ENCODE measurements around the gene KIF25.

KIF25 gene

DNA sequence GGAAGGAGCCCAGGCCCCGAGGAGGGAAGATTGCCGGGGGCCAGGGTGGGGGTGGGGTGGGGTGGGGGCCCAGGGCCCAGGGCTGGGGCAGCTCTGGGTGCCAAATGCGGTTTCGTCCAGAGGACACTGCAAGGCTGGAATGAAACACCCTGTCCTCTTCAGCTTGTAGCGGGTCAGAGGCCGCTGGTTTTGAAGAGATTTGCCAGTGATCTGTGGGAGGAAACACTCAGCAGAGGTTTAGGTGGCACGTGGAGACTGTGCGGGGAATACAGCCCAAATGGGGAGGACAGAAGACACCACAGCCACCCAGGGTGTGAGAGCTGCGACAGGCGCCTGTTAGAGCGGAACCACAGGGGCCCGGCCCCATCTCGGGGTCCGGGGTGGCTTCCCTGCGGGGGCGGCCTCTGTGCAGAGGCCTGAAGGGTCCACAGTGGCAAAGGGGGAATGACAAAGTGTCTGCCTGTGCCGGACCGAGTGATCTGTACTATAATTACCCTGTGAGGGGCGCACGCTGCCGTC is 52.3 kb downstream of the KIF25 start:
- no peak for DNase-seq (ENCODE audit: low read depth in 2 of 2)

DNA sequence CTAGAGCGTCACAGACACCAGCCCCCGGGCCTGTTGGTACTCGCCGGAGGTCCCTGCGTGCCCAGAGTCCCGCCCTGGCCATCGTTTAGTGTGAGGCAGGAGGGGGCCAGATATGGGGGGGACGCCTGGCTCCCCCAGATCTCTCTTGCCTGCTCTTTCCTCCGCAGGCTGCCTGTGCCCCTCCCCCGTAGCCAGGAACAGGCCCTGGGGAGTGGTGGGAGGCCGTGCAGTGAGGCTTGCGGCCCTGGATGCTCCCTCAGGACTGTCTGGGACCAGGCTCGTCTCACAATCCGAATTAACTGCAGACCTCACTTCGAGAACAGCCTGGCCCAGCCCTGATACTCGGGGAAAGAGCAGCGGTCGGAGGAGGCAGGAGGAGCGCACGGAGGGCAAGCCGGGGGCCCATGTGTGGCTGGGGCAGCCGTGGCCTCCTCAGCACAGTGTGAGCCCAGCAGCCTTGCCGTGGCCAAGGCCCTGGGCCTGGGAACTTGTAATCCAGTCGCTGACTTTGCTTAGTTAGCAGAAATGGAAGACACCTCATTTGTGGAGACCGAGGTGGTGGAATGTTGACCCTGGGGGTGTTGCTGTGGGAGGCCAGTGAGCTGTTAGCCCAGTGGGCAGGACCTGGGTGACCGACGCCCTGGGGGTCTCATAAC is 52.9 kb downstream of the KIF25 start:
- DNase-seq (ENCODE audit: low read depth in 2 of 2): no peak

DNA sequence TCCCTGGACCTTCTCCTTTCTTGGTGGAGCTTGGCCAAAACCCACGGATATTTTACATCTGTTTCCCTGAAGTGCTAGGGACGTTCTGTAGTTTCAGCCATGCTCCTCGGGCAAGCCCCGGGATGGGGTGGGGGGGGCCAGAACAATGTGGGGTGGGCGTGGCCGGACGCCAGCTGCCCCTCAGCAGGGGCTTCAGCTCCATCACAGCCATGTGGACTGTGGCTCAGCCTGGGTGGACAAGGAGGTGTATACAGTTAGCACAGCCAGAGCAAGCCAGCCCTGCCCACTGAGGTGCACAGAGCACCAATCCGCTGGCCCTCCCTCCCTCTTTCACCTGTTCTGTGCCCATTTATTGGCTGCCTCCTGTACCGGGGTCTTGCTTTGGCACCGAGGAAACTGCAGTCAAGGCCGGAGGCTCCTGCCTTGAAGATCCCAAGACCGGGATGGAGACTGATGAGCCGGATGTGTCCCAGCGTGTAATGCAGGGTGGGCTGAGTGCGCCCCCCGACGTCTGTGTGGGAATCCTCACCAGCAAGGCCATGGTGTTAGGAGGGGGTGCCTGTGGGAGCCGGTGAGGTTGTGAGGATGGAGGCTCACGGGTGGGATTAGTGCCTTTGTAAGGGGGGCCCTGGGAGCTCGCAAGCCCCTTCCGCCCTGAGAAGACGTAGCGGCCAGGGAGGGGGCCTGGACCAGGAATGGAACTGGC is 53.6 kb downstream of the KIF25 start:
- no peak for DNase-seq (ENCODE audit: low read depth in 2 of 2)

DNA sequence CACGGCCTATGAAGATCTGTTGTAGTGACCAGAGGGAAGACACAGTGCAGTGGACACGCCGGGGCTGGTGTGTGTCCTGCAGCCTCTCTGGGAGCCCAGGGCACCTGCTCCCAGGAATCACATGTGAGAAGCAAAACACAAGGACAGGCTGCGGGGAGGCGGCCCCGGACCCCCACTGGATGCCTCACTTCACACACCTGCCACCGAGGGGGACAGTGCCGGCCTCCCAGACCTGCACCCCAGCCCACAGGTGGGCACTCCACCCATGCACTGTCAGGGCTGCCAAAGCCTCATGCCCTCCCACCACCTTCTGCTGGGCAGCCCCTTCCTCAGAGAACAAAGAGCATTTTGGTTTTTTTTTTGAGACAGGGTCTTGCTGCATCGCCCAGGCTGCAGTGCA is 54.2 kb downstream of the KIF25 start:
- DNase-seq (ENCODE audit: low read depth in 2 of 2): no peak

DNA sequence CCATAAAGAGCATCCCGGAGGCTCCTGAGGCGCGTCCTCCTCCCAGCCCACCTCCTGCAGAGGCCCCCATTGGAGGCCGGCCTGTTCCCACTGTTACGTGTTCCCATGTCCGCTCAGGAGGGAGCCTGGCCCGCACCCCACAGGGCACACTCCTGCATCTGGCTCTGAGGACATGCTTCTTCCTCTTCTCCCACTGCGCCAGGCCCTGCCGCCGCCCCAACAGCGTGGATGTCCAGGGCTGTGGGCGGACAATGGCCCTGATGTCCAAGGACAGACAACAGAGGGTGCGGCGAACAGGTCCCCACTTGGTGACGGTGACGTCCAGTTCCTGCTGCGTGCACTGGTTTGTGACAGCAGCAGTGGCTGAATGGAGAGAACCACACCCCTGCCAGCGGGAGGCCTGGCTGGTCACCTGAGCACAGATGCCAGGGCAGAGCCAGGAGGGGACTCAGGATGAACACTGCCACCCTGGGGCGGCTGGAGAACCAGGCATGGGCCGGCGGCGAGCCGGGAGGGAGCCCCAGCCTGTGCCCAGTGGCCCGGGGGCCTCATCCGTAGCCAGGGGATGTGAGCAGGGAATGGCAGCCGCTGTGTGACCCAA is 54.9 kb downstream of the KIF25 start:
- no peak for DNase-seq (ENCODE audit: low read depth in 2 of 2)

DNA sequence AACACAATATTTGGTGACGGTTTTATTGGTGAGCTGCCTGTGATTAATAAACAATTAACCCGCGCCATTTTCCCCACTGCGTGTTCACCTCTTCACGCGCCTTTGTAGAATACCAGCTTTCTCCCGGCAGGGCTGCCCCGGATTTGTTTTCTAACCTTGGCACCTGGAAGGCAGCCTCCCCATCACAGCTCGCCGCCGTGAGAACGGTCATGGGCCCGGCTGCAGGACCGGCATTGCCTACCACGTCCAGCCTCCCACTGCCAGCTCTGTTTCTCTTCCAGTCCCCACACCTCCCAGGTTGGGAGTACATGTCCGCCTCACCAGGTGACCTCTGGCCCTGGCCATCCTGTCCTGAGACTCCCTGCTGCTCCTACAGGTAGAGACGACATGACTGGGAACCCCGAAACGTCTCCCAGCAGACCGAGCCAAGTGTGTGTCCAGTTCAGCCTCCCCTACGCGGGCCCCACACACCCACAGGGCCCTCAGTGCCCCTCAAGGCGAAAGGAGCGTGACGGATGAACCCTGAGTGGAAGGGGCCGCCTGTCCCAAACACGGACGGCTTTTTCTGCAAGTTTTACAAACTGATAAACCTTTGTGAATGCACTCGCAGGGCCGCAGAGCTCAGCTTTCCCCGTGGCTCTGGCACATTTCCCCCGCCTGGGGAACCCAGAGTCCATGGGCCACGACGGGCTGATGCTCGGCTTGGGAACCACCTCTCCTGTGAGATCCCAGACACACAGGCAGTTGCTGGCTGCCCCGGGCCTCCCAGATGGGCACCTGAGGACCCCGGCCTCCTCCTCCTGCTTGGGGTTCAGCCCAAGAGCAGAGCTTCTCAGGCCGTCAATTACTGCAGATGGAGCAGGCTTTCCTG is 55.9 kb downstream of the KIF25 start:
- no peak for DNase-seq (ENCODE audit: low read depth in 2 of 2)

DNA sequence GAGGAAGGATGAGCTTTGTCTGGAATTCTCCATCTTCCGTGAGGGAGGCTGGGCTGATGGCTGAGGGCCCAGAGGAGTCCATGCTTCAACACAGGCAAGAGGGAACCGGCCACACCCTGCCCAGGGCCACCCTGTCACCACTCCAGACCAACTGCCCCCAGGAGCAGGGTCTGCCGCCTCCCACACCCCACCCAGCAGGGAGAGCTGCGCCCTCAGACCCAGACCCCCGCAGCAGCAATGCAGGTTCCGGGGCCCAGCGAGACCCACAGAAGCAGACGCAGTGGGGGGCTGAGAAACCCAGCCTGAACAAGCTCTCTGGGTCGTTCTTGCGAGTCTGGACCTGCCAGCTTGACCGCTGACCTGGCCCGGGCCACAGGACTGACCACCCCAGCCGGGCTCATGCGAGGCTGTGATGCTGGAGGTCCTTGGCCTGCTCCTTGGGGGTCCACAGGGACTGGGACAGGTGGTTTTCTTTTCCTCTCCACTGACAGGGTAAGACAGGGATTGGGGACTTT is 56.5 kb downstream of the KIF25 start:
- DNase-seq (ENCODE audit: low read depth in 2 of 2): no peak

DNA sequence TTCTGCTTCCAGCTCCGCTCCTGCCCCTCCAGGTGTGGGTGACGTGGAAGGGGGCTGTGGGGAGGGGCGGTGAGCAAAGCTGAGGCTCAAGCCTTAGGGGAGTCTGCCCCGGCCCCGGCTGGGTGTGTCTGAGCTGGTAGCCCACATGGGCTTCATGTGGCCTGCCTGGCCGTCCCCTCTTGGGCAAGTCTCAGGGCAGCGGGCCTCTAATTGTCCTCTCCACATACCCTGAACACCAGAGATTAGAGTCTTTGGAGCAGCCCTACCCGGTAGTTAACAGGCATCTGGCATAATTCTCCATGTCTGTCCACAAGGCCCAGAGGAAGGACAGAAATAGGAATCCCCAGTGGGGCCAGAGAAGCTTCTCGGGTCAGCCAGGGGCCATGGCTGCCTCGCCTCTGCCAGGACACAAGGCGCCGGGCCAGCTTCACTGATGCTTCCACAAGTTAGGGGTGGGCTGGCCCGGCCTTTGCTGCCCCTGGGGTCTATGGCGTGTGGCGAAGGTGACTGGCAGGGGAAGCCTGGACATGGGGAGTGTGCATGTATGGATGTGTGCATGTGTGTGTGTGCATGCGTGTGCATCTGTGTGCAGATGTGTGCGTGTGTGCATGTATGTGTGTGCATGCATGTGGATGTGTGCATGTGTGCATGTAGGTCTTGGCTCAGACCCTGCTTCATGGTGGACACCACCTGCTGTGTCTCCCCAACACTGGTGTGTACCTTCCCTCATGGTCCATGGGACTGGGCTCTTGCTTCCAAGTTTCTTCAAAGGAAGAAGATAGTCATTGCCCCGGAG is 57.5 kb downstream of the KIF25 start:
- DNase-seq (ENCODE audit: low read depth in 2 of 2): no peak

DNA sequence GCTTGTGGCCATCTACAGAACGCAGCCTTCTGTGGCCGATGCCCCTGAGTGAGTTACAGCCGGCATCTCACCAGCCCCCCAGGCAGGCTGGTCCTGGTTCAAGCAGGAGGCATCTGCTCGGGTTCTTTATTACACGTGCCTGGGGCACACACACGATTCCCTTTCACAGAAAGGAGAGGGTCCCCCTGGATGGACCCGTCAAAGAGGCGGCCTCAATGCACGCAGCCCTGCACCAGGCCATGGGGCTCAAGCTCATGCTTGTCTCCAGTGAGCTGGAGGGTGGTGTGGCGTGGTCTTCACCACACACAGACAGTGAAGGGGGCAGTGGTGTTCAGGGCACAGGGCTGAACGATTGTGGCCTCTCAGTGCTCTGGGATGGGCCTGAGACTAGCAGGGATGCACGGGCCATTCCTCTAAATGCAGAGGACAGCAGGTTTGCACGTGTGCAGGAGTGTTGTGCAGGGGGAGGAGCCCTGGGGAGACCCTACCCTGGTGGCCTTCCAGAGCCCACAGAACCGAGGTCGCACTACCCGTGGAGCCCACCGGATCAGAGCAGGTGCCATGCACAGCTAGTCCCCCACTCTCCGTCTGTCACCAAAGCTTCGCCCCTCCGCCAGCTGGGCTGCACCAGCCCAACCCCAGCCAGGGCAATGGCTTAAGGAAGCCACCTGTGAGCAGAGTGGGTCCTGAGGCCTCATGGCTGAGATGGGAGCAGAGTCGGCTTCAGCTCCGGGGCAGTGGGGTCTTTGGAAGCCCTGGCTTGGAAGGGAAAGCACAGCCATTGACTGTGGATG is 58.4 kb downstream of the KIF25 start:
- no peak for DNase-seq (ENCODE audit: low read depth in 2 of 2)

DNA sequence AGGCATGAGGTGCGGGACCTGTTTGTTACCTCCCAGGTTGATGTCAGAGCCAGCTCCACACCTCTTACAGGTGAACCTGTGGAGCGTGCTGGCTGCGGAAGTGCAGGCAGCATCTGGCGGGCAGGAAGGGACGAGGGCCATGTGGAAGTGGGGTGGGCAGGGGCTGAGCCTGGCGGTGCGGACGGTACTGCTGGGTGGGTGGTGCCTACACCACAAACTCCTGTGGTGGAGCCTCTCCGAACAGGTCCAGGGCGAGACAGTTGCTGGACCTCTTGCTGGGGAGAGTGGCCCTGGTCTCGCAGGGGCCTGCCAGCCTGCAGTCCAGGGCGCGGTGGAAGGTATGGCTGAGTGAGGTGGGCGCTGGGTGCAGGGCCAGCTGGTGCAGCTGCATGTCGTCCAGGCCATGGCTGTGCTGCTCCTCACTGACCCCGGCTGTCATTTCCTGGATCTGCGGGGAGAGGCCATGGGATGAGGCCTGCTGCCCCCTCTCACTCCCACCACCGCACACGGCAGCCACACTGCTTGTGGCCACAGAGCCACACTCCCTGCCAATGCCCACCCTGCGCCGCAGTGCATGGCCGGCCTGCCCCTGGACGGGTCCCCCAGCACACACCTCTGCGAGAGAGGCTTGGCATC is 59.5 kb downstream of the KIF25 start:
- DNase-seq (ENCODE audit: low read depth in 2 of 2): no peak

DNA sequence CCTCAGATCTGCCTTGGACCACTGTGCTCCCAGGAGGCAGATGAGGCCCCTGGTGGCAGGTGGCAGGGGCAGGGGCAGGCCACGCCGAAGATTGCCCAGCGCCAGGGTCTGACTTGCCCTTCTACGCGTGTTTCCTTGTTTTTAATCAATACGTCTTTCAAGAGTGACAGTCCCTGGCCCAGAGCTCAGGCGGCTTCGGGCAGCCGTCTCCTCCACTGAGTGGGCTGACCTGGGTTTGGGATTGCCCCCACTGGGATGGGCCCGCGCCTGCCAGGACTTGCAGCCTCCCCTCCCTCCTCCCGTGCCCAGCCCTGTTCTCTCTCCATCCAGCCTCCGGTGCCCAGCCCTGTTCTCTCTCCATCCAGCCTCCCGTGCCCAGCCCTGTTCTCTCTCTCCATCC is 60.4 kb downstream of the KIF25 start:
- no peak for DNase-seq (ENCODE audit: low read depth in 2 of 2)

DNA sequence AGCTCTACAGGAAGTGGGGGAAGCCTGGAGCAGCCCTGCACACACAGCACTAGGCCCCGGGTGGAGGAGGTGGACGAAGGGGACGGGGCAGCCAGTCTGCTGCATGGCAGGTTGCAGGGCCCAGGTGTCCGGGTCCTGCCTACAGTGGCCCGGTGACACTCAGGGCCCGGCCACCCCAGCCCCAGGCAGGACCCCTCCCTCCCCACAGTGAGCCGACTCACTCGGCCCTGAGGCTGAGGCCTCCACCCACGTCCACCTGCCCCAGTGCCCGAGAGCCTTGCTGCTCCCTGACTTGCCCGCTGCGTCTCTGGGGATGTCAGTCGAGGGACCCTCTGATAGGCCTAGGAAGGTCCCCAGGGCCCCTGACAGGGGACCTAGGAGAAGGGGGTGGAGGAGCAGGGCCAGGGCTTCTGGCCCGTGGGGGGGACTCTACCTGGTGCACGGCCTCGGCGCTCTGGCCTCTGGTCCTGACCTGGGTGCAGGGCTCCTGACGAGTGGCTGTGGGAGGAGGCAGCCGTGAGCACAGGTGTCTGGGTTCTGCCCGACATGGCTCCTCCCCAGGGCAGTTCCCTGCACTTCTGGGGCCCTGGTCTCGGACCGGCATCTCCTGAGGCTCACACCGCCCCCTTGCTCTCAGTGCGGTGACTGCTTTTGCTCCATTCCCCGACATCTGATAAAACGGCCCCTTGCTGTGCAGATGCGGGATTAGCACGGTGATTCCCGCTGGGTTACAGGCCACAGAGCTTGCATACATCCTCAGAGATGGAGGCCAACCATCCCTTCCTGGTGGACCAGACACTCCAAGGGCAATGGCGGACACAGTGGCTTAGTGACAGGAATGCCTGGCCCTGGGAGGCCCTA is 61.5 kb downstream of the KIF25 start:
- no peak for DNase-seq (ENCODE audit: low read depth in 2 of 2)

DNA sequence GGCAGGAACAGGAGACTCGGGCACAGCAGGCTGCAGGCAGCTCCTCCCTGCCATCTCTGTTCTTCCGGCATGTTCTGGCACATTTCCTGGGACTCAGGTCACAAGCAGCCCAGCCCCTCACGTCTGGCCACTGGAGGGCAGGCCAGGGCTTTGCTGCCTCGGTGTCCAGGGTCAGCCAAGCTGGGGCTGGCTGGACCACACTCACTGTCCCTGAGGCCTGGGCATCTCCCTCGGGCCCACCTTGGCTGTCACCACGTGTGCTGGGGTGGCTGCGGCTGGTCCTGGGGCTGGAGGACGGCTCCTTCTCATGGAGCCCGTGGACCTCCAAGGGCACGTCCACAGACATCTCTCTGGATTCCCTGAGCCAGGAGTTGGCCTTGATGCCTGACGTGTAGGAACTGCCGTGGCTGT is 63.1 kb downstream of the KIF25 start:
- DNase-seq (ENCODE audit: low read depth in 2 of 2): no peak

DNA sequence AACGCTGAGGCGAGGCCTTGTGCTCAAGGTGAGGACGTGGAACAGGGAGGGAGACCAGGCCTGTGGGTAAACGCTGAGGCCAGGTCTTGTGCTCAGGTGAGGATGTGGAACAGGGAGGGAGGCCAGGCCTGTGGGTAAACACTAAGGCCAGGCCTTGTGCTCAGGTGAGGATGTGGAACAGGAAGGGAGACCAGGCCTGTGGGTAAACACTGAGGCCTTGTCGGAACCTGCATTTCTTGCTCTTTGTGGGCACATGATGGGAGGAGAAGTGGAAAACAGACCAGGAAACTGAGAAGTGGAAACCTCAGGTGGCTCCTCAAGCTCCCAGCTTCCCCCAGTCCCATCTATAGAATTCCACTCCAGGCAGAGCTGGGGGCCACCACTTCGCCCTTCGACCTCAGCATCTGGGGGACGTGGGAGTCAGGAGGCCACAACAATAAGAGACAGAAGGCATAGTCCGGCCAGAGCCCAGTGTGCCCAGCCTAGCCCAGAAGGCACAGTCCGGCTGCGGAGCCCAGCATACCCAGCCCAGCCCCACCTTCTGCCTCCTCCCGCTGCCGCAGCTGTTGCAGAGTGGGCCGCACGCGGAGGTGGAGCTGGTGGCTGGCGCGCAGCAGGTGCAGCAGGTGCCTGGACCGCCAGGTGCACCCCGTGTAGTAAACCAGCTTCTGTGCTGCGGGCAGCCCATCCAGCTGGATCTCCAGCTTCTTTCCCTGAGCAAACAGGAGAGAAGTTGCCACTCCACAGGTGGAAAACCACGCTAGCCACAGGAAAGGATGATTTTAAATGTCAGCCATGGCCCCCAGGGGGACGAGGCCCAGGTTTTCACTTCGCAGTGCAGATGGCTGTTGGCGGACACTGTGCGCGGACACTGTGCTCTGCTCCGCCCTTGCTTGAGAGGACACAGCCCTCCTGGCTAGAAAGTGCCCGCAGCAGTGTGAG is 64.1 kb downstream of the KIF25 start:
- no peak for DNase-seq (ENCODE audit: low read depth in 2 of 2)

DNA sequence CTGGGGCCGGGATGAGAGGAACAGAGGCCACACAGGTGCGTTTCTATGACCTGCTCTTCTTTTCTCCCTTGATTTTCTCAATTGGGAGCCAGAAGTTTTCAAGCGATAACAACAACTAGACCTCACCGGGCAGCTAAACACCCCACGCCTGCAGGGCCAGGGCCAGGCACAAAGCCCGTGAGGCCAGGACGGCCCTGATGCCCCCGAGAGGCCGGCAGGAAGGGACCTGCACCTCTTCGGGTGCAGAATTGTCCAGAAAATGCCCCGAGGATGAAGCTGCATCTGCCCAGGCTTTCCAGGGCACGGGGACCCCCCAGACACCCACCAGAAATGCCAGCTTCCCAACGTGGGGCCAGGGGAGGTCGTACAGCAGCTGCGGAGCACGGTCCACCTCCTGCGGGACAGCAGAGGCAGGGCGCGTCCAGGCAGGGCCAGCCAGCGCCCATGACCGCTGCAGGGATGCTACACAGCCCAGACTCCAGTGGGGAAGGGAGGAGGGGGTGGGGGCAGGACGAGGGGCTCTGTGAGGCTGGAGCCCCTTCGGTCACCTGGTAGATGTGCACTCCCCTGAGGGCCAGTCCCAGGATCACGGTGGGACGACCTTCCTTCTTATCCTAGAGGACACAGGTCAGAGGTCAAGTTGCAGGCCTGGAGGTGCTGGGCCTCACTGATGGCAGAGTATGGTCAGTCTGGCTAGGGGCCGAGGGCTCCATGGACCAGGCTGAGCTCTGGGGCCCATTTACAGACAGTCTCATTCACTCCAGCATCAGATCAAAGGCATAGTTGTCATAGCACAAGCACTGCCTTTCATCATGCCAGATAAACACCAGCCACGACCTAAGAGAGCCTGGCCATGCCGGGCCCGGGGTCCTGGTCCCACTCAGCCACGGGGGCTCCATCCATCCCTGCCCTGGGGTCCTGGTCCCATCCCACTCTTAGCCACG is 65.1 kb downstream of the KIF25 start:
- DNase-seq (ENCODE audit: low read depth in 2 of 2): no peak

DNA sequence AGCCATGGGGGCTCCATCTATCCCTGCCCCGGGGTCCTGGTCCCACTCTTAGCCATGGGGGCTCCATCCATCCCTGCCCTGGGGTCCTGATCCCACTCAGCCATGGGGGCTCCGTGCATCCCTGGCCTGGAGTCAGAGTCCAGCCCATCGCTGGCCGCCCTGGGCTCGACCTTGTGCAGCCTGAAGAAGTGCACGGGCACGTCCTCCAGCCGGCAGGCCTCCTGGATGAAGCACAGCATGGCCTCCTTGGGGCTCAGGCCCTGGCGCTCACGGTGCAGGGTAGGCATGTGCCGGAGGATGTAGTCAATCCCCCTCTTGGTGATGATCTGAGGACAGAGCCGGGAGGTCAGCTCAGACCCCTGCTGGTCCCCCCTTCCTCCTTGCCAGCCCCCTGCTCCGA is 66.0 kb downstream of the KIF25 start:
- DNase-seq (ENCODE audit: low read depth in 2 of 2): no peak
